Upper lobe of left lung (tissue), 4 donors: ENCODE results near the gene NHSL1.

Experiments
- CTCF ChIP-seq, 6 experiments: fragments of 450-650 bp in 4 of 6; fragments of 200-600 bp in 2 of 6; sonication (generic) in 2 of 6; IDR thresholded peaks; one replicate each; pipeline ENCODE4 v1.5.1; 2016 to 2019; ENCODE audit warnings: antibody characterized with exemption in 6 of 6
- EP300 ChIP-seq, 4 donors: sonication (generic); formaldehyde crosslinking; IDR thresholded peaks; one replicate each; pipeline ENCODE4 v1.5.1; 2017; ENCODE audit warnings: antibody characterized with exemption in 4 of 4, control low read depth in 2 of 4
- POLR2A ChIP-seq, 4 donors: fragments of 450-650 bp; IDR thresholded peaks; one replicate each; pipeline ENCODE4 v1.5.1; 2016 to 2017; ENCODE audit warnings: antibody characterized with exemption in 4 of 4, mild to moderate bottlenecking in 2 of 4
- POLR2AphosphoS5 ChIP-seq, 2 donors: sonication (generic); formaldehyde crosslinking; IDR thresholded peaks; one replicate each; pipeline ENCODE4 v1.5.1; 2017; ENCODE audit warnings: antibody characterized with exemption in 2 of 2

- TF ChIP-seq CTCF (IDR thresholded peaks at IDR 0.05) (no peak), POLR2A (IDR thresholded peaks at IDR 0.05) (no peak), EP300 (IDR thresholded peaks at IDR 0.05) (no peak), POLR2AphosphoS5 (IDR thresholded peaks at IDR 0.05) (no peak)
Measured at GRCh38 chr6:138514860-138515540, 15.7 kb upstream of the NHSL1 start.
